Transverse colon (tissue), 3 donors: ENCODE measurements around the gene ISX.

Experiments
- EP300 ChIP-seq: sonication (generic); formaldehyde crosslinking; IDR thresholded peaks from one replicate; pipeline ENCODE4 v1.6.1; 2017; ENCODE audit warnings: antibody characterized with exemption, low read depth
- POLR2A ChIP-seq: fragments of 450-650 bp; IDR thresholded peaks from one replicate; pipeline ENCODE4 v1.6.1; 2016; ENCODE audit warnings: antibody characterized with exemption, mild to moderate bottlenecking, moderate library complexity
- TF ChIP-seq, protein P1 (sequence below), 5 experiments: fragments of 200-600 bp in 3 of 5; fragments of 450-650 bp in 2 of 5; sonication (generic) in 3 of 5; IDR thresholded peaks; 1 replicate in 2 of 5; 2 replicates in 3 of 5; pipeline ENCODE4 v1.5.1; 2016 to 2017; ENCODE audit warnings: antibody characterized with exemption in 5 of 5, inconsistent platforms in 3 of 5, mild to moderate bottlenecking in 2 of 5, moderate library complexity in 1 of 5

DNA sequence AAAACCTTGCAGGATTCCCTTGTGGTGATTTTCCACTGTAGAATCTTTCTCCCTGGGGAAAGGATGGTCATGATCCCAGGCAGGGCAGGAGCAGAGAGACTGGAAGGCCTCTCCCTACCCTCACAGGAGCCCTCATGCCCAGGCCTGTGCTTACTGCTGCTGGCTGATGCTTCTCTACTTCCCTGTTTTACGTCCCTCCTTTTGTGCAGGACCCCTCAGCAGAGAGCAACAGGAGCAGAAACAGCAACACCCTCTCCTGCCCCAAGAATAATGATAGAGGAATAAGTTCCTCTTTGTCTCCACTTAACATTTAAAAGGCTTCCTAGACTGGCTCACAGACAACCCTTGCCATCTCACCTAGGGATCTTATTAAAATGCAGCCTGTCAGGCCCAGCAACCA lies 3.6 kb downstream of the ISX start:
- TF ChIP-seq POLR2A: no peak
- TF ChIP-seq, protein P1, sequence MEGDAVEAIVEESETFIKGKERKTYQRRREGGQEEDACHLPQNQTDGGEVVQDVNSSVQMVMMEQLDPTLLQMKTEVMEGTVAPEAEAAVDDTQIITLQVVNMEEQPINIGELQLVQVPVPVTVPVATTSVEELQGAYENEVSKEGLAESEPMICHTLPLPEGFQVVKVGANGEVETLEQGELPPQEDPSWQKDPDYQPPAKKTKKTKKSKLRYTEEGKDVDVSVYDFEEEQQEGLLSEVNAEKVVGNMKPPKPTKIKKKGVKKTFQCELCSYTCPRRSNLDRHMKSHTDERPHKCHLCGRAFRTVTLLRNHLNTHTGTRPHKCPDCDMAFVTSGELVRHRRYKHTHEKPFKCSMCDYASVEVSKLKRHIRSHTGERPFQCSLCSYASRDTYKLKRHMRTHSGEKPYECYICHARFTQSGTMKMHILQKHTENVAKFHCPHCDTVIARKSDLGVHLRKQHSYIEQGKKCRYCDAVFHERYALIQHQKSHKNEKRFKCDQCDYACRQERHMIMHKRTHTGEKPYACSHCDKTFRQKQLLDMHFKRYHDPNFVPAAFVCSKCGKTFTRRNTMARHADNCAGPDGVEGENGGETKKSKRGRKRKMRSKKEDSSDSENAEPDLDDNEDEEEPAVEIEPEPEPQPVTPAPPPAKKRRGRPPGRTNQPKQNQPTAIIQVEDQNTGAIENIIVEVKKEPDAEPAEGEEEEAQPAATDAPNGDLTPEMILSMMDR (IDR thresholded peaks at IDR 0.05): no peak
- no peak for TF ChIP-seq EP300
